GM18870 (cell line): ENCODE measurements around the gene ESRRA.

ENCODE experiments used
- ATAC-seq: cut with Tn5 transposase; IDR thresholded peaks from one replicate; pipeline ENCODE4 v1.9.1; 2021; ENCODE audit warnings: moderate library complexity; ENCODE audit not compliant: unreplicated experiment

Gene ESRRA

GRCh38 chr11:64327375-64327774 lies 22.1 kb downstream of the ESRRA start:
- no peak for ATAC-seq

GRCh38 chr11:64327993-64328392 lies 22.7 kb downstream of the ESRRA start:
- no peak for ATAC-seq

GRCh38 chr11:64330888-64331287 lies 25.6 kb downstream of the ESRRA start:
- ATAC-seq = no peak

GRCh38 chr11:64331569-64332371 lies 26.4 kb downstream of the ESRRA start:
- ATAC-seq = peak; percentile 44

- no peak for ATAC-seq
These were observed 28.2 kb downstream of the ESRRA start for GRCh38 chr11:64333556-64333955.

GRCh38 chr11:64334764-64335735 lies 29.7 kb downstream of the ESRRA start:
- peak; percentile 78 for ATAC-seq

GRCh38 chr11:64337538-64338249 lies 32.4 kb downstream of the ESRRA start:
- no peak for ATAC-seq

- no peak for ATAC-seq
These were observed 33.4 kb downstream of the ESRRA start for GRCh38 chr11:64338716-64339115.

GRCh38 chr11:64339286-64339685 lies 34.0 kb downstream of the ESRRA start:
- no peak for ATAC-seq

GRCh38 chr11:64339754-64340408 lies 34.6 kb downstream of the ESRRA start, which contains the start of gene CCDC88B:
CCDC88B (plus strand) TSS chr11:64340204; CDS start chr11:64340267, 63 bp downstream.
- peak; percentile 37 for ATAC-seq

- ATAC-seq = no peak
These were observed 35.5 kb downstream of the ESRRA start for GRCh38 chr11:64340671-64341335.

- ATAC-seq = no peak
These were observed 36.1 kb downstream of the ESRRA start for GRCh38 chr11:64341429-64341828.

GRCh38 chr11:64341851-64342791 lies 36.8 kb downstream of the ESRRA start:
- ATAC-seq = no peak

- no peak for ATAC-seq
These were observed 37.8 kb downstream of the ESRRA start for GRCh38 chr11:64342869-64343745.

GRCh38 chr11:64343767-64344559 lies 38.6 kb downstream of the ESRRA start:
- ATAC-seq = no peak

GRCh38 chr11:64344787-64345186 lies 39.5 kb downstream of the ESRRA start:
- no peak for ATAC-seq
